Transverse colon (tissue), 4 donors: Measurements from ENCODE around the gene MUC5B. TPM values are rescaled to one million over a fixed set of nuclear protein-coding genes. Genes with fewer than 3 reads are reported as not detected.

Experiments used
- DNase-seq: peaks from one replicate; pipeline ENCODE4 v3.0.0-alpha.2; 2019
- H3K27ac ChIP-seq, 4 donors: fragments of 200-600 bp; sonication (generic); 2 replicates each; pipeline ENCODE4 v1.5.1; 2016 to 2018; ENCODE audit warnings: inconsistent platforms in 4 of 4
- H3K27me3 ChIP-seq: fragments of 200-600 bp; sonication (generic); 2 replicates; pipeline ENCODE4 v1.5.1; 2017; ENCODE audit warnings: inconsistent platforms
- H3K36me3 ChIP-seq, 4 donors: fragments of 200-600 bp; sonication (generic); 2 replicates each; pipeline ENCODE4 v1.5.1; 2017 to 2019; ENCODE audit warnings: inconsistent platforms in 4 of 4
- H3K4me1 ChIP-seq, 4 donors: fragments of 200-600 bp; sonication (generic); 2 replicates each; pipeline ENCODE4 v1.5.1; 2017 to 2020; ENCODE audit warnings: inconsistent platforms in 4 of 4
- H3K4me3 ChIP-seq, 4 donors: fragments of 200-600 bp; sonication (generic); 1 replicate in 1 of 4; 2 replicates in 3 of 4; pipeline versions ENCODE4 v1.5.1 to v1.6.1; 2017 to 2019; ENCODE audit warnings: inconsistent platforms in 4 of 4
- H3K9me3 ChIP-seq, 2 donors: fragments of 200-600 bp; sonication (generic); 2 replicates each; pipeline ENCODE4 v1.5.1; 2017 to 2019; ENCODE audit warnings: inconsistent platforms in 2 of 2
- CTCF ChIP-seq, 5 experiments: fragments of 200-600 bp in 3 of 5; fragments of 450-650 bp in 2 of 5; sonication (generic) in 3 of 5; IDR thresholded peaks; 1 replicate in 2 of 5; 2 replicates in 3 of 5; pipeline ENCODE4 v1.5.1; 2016 to 2017; ENCODE audit warnings: antibody characterized with exemption in 5 of 5, inconsistent platforms in 3 of 5, mild to moderate bottlenecking in 2 of 5, moderate library complexity in 1 of 5
- EP300 ChIP-seq: sonication (generic); formaldehyde crosslinking; IDR thresholded peaks from one replicate; pipeline ENCODE4 v1.6.1; 2017; ENCODE audit warnings: antibody characterized with exemption, low read depth
- POLR2A ChIP-seq: fragments of 450-650 bp; IDR thresholded peaks from one replicate; pipeline ENCODE4 v1.6.1; 2016; ENCODE audit warnings: antibody characterized with exemption, mild to moderate bottlenecking, moderate library complexity
- POLR2AphosphoS5 ChIP-seq, 3 donors: sonication (generic); formaldehyde crosslinking; IDR thresholded peaks; one replicate each; pipeline ENCODE4 v1.6.1; 2016; ENCODE audit warnings: antibody characterized with exemption in 3 of 3
- WGBS, 2 donors: methylation state at CpG; one replicate each; pipeline ENCODE4 v1.1.5; 2018; ENCODE audit warnings: low coverage in 1 of 2; 5-methylcytosine and 5-hydroxymethylcytosine counted together
- in situ Hi-C, 4 donors: fragments of 200-750 bp; cut with MboI; loops; one replicate each; pipeline versions ENCODE4 v1.15.0 to v1.15.1; 2017; ENCODE audit warnings: low sequenced_read_pairs in 3 of 4, low pct_ligation_motif_present in 1 of 4, low pct_unique_long_range_greater_than_20kb in 1 of 4
- intact Hi-C: fragments of 100-400 bp; cut with DNase I; formaldehyde crosslinking; loops from one replicate; pipeline ENCODE4 v1.15.1; 2023; ENCODE audit warnings: low total_unique reads
- total RNA-seq, 4 donors: library from RNA; depleted of rRNA; stranded (reverse); fragments of >200 nt; gene quantifications; one replicate each; pipeline ENCODE4 v1.1.0, GENCODE V29; 2016

The MUC5B gene
- total RNA-seq, 4 donors from 2014 or later = 58.0 to 825 (median 85.6) TPM

- in situ Hi-C loops = loop anchor here in 3 of 4 donors (25.0 kb wide), 1 partner anchor 234 kb away; no protein-coding TSS in a partner anchor
- peaks cover 0 to 23% (median 5%) of the 10 kb centered on the region in 4 donors for H3K36me3 ChIP-seq
- H3K4me1 ChIP-seq = no peaks in the 10 kb centered on the region
- no peaks in the 10 kb centered on the region for H3K27me3 ChIP-seq
- no peak for DNase-seq
- TF ChIP-seq POLR2AphosphoS5 (IDR thresholded peaks at IDR 0.05) (no peak), POLR2A (no peak), CTCF (IDR thresholded peaks at IDR 0.05) (no peak), EP300 (no peak)
- H3K9me3 ChIP-seq = no peaks in the 10 kb centered on the region
- intact Hi-C loops = no loop called here
- H3K27ac ChIP-seq = no peak overlapping the region
- no peak overlapping the region for H3K4me3 ChIP-seq
- WGBS, 2 donors = 90% methylated on average over 24 of the region's 27 CpGs; no CpG with 5 or more reads in 1 of the 2 donors
These were observed 55.2 kb downstream of the MUC5B start for GRCh38 chr11:1277936-1278512.

GRCh38 chr11:1278766-1279673 lies 56.2 kb downstream of the MUC5B start:
- TF ChIP-seq POLR2A (no peak), CTCF (IDR thresholded peaks at IDR 0.05) (no peak), EP300 (no peak), POLR2AphosphoS5 (IDR thresholded peaks at IDR 0.05) (no peak)
- Histone ChIP-seq H3K27me3 (no peaks in the 10 kb centered on the region), H3K9me3 (no peaks in the 10 kb centered on the region), H3K4me1 (no peaks in the 10 kb centered on the region), H3K27ac (no peak overlapping the region), H3K4me3 (no peak overlapping the region), H3K36me3 (peaks cover 0 to 27% (median 6%) of the 10 kb centered on the region in 4 donors)
- WGBS, 2 donors = 92 to 100% methylated on average over 1 to 40 of the region's 40 CpGs
- in situ Hi-C loops = loop anchor here in 3 of 4 donors (25.0 kb wide), 1 partner anchor 233 kb away; no protein-coding TSS in a partner anchor
- intact Hi-C loops = no loop called here
- no peak for DNase-seq

GRCh38 chr11:1279674-1280055 lies 56.8 kb downstream of the MUC5B start:
- in situ Hi-C loops (loop anchor here in 3 of 4 donors (25.0 kb wide), 1 partner anchor 233 kb away; no protein-coding TSS in a partner anchor), intact Hi-C loops (no loop called here)
- TF ChIP-seq CTCF (IDR thresholded peaks at IDR 0.05) (no peak), POLR2A (no peak), EP300 (no peak), POLR2AphosphoS5 (IDR thresholded peaks at IDR 0.05) (no peak)
- Histone ChIP-seq H3K4me3 (no peak overlapping the region), H3K27me3 (no peaks in the 10 kb centered on the region), H3K4me1 (no peaks in the 10 kb centered on the region), H3K27ac (no peak overlapping the region), H3K9me3 (no peaks in the 10 kb centered on the region), H3K36me3 (peaks cover 0 to 27% (median 8%) of the 10 kb centered on the region in 4 donors)
- DNase-seq = no peak
- 95 to 96% methylated on average over 5 to 14 of the region's 14 CpGs for whole genome bisulfite sequencing, 2 donors
